Stimulated activated naive CD8-positive, alpha-beta T cell treated with anti-CD3 and anti-CD28 coated beads, Interleukin-15, amount 100 ng/mL, for 72 hours (primary cell): Measurements from ENCODE around the gene TEDC1.

ENCODE experiments used
- ATAC-seq: fragments of 150-1000 bp; cut with Tn5 transposase; 2 replicates; pipeline ENCODE4 v1.10.0; 2021; ENCODE audit warnings: mild to moderate bottlenecking, moderate library complexity
- DNase-seq, 2 donors: peaks; one replicate each; pipeline ENCODE4 v3.0.0; 2021 to 2022
- H3K27ac Mint-ChIP-seq, 2 donors: one replicate each; pipeline ENCODE4 v1.8.0; 2022; ENCODE audit warnings: mild to moderate bottlenecking in 2 of 2, mixed read lengths in 2 of 2, moderate library complexity in 2 of 2
- H3K27me3 Mint-ChIP-seq: one replicate; pipeline ENCODE4 v1.8.0; 2022; ENCODE audit warnings: mixed read lengths
- H3K4me1 Mint-ChIP-seq: one replicate; pipeline ENCODE4 v1.8.0; 2022; ENCODE audit warnings: mild to moderate bottlenecking, mixed read lengths
- H3K4me3 Mint-ChIP-seq, 2 donors: one replicate each; pipeline ENCODE4 v1.8.0; 2022; ENCODE audit warnings: mild to moderate bottlenecking in 2 of 2, mixed read lengths in 2 of 2, moderate library complexity in 1 of 2
- H3K9me3 Mint-ChIP-seq, 2 donors: one replicate each; pipeline ENCODE4 v1.8.0; 2022; ENCODE audit warnings: mixed read lengths in 2 of 2

TEDC1 gene

DNA sequence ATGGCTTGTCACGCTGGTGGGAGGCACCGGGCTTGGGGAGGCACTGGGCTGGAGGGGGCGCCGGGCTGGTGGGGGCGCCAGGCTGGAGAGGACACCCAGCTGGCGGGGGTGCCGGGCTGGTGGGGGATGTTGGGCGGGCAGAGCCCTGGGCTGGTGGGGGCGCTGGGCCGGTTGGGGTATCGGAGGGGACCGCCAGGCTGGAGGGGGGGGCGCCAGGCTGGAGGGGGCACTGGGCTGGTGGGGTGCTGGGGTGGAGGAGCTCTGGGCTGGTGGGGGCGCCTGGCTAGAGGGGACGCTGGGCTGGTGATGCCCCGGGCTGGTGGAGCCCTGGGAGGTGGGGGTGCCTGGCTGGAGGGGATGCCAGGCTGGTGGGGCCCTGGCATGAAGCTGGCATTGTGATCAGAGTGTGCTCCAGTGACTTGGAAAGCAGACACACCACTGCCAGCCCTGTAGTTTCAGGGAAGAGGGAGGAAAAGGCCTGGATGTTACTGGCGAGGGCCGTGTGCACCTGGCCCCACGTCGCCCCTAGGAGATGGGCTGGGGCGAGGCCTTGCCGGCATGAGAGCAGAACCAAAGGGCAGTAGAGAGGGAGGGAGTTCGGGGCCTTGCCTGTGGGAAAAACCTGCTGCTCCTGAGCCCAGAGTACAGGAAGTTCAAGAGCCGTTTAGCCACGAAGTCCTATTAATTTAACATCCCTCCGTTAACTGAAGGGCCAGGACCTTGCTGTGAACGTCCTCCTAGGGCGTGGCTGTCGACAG, 13.1 kb downstream of the TEDC1 start:
- DNase-seq = no peak
- Mint-ChIP-seq H3K4me1 (no peaks in the 10 kb centered on the region), H3K9me3 (no peaks in the 10 kb centered on the region), H3K27ac (peak overlapping the region in 1 of 2 donors; percentile 90), H3K27me3 (peaks cover 56% of the 10 kb centered on the region), H3K4me3 (no peak overlapping the region)
- peak; percentile 55 for ATAC-seq

DNA sequence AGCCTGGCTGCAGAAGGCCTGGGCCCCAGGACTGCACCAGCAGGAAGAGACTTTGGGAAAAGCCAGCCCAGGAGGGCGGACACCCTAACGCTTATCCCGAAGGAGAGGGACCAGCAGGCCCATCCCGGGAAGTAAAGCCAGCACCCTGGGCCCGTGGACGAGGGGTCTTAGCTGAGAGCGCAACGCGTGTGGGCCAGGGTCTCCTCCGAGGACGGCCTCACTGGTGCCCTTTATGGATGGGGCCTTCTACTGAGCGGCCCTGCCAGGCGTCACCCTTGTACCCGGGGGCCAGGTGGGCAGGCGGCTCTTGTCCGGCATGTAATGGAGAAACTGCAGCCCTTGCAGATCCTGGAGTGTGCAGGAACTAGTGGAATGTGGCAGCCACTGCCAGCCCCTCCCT, 14.1 kb downstream of the TEDC1 start:
- Mint-ChIP-seq H3K27me3 (peaks cover 56% of the 10 kb centered on the region), H3K4me1 (no peaks in the 10 kb centered on the region), H3K9me3 (no peaks in the 10 kb centered on the region), H3K27ac (no peak overlapping the region), H3K4me3 (no peak overlapping the region)
- no peak for ATAC-seq
- DNase-seq = no peak

DNA sequence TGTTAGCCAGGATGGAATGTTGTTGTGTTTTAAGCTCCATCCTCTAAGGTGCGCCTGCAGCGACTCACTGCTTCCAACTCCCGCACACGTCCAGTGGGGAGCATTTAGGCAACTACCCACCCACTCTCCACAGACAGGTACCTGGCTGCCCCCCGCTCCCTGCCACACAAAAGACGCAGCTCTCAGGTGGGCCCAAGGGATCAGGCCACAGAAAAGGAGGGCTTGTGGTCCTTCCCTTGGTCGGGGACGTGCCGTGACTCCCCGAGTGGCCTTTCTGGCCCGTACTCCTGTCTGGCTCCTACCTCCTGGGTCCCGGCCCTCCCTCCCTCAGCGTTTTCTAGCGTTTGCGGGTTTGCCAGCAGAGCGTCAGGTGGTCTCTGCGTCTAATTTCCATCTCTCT, 16.2 kb downstream of the TEDC1 start:
- no peak overlapping the region for H3K4me3 Mint-ChIP-seq
- H3K27me3 Mint-ChIP-seq = peaks cover 74% of the 10 kb centered on the region
- H3K4me1 Mint-ChIP-seq = no peaks in the 10 kb centered on the region
- no peaks in the 10 kb centered on the region for H3K9me3 Mint-ChIP-seq
- no peak overlapping the region for H3K27ac Mint-ChIP-seq
- ATAC-seq (no peak), DNase-seq (no peak)

DNA sequence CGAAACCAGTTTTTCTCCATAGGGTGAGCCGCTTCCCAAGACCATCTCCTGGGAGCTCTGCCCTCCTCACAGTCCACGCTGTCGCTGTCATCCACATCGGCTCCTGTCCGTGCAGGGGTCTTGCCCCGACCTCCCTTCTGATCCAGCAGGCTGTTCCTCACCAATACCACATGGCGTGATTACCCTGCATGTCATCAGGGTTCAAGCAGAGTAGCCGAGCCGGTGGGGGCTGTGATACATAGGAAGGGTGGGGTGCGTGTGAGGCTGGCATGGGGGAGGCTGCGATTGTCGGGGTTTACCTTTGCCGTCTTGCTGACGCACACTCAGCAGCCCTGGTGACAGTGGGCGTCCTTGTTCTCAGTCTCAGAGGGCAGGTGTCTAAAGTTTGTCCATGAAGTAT, 17.0 kb downstream of the TEDC1 start:
- DNase-seq (no peak), ATAC-seq (no peak)
- H3K4me3 Mint-ChIP-seq = no peak overlapping the region
- H3K4me1 Mint-ChIP-seq = no peaks in the 10 kb centered on the region
- H3K27ac Mint-ChIP-seq = no peak overlapping the region
- no peaks in the 10 kb centered on the region for H3K9me3 Mint-ChIP-seq
- peaks cover 76% of the 10 kb centered on the region for H3K27me3 Mint-ChIP-seq

DNA sequence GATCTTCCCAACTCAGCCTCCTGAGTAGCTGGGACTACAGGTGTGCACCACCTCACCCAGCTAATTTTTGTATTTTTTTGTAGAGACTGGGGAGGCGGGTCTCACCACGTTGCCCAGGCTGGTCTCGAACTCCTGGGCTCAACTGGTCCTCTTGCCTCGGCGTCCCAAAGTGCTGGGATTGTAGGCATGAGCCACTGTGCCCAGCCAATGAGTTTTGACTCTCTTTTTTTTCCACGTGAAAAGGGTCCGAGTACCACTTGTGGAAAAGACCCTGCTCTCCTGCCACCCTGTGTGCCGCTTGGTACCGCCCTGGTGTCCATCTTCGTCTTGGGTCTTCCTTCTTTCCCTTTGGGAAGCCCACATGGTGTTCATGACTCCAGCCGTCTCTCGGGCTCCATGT, 17.6 kb downstream of the TEDC1 start:
- ATAC-seq = no peak
- no peak for DNase-seq
- Mint-ChIP-seq H3K27me3 (peaks cover 78% of the 10 kb centered on the region), H3K4me1 (no peaks in the 10 kb centered on the region), H3K27ac (peak overlapping the region; percentile 16 to 79), H3K4me3 (no peak overlapping the region), H3K9me3 (no peaks in the 10 kb centered on the region)

DNA sequence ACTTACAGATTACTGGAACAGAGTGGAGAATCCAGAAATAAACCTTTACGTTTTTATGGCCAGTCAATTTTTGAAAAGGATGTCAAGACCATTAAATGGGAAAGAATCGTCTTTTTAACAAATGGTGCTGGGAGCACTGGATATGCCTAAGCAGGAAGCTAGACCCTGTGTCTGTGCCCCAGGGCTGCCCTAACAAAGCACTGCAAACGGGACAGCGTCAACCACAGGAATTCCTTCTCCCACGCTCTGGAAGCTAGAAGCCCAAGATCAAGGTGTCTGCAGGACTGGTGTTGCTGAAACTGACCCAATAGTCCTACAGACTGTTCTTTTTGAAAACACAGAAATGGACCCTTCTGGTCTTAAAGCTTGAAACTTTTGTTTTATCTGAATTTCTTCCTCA, 26.1 kb downstream of the TEDC1 start:
- Mint-ChIP-seq H3K27ac (no peak overlapping the region), H3K27me3 (peaks cover 65% of the 10 kb centered on the region), H3K4me1 (no peaks in the 10 kb centered on the region), H3K9me3 (no peaks in the 10 kb centered on the region), H3K4me3 (no peak overlapping the region)
- DNase-seq (no peak), ATAC-seq (no peak)

DNA sequence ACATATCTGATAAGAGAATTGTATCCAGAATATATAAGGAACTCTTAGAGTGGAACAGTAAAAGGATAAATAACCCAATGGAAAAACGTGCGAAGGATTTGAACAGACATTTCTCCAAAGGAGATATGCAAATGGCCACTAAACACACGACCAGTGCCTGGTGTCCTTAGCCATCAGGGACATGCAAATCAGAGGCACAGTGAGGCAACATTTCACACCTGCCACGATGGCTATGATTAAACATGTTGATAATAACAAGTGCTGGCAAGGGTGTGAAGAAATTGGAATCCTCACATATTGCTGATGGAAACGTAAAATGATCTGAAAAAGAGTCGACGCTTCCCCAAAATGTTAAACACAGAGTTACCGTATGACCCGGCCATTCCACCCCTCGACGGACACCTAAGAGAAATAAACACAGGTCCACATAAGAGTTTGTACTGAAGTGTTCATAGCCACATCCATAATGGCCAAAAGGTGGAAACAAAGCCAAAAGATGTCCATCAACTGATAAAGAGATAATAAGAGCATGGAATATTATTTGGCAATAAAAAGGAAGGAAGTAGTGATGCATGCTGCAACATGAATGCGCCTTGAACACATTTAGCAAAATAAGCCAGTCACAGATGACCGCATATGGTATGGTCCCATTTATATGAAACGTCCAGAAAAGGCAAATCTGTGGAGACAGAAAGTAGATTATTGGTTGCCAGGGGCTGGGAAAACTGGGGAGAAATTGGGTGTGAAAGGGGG, 29.1 kb downstream of the TEDC1 start:
- H3K4me3 Mint-ChIP-seq = no peak overlapping the region
- H3K27ac Mint-ChIP-seq = no peak overlapping the region
- no peaks in the 10 kb centered on the region for H3K4me1 Mint-ChIP-seq
- no peaks in the 10 kb centered on the region for H3K9me3 Mint-ChIP-seq
- DNase-seq = no peak
- H3K27me3 Mint-ChIP-seq = peaks cover 56% of the 10 kb centered on the region
- no peak for ATAC-seq

DNA sequence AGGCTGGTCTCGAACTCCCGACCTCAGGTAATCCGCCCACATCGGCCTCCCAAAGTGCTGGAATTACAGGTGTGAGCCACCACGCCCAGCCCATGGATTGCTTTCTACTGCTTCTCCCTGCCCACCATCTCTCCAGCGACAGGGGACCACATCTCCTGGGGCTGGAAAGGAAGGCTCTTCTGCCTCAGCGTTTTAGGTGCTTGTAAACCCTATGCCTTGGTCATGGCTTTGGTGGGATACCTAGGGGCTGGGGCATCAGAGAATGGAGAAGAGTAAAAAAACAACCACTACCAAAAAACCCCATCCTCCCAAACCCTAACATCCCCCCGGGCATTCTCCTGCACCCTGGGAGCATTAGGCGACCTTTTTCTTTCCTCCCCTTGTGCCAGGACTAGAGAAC, 34.3 kb downstream of the TEDC1 start:
- Mint-ChIP-seq H3K27ac (no peak overlapping the region), H3K4me1 (peaks cover 26% of the 10 kb centered on the region), H3K9me3 (no peaks in the 10 kb centered on the region), H3K4me3 (peak overlapping the region in 1 of 2 donors; percentile 59), H3K27me3 (peaks cover 28% of the 10 kb centered on the region)
- ATAC-seq = no peak
- no peak for DNase-seq

DNA sequence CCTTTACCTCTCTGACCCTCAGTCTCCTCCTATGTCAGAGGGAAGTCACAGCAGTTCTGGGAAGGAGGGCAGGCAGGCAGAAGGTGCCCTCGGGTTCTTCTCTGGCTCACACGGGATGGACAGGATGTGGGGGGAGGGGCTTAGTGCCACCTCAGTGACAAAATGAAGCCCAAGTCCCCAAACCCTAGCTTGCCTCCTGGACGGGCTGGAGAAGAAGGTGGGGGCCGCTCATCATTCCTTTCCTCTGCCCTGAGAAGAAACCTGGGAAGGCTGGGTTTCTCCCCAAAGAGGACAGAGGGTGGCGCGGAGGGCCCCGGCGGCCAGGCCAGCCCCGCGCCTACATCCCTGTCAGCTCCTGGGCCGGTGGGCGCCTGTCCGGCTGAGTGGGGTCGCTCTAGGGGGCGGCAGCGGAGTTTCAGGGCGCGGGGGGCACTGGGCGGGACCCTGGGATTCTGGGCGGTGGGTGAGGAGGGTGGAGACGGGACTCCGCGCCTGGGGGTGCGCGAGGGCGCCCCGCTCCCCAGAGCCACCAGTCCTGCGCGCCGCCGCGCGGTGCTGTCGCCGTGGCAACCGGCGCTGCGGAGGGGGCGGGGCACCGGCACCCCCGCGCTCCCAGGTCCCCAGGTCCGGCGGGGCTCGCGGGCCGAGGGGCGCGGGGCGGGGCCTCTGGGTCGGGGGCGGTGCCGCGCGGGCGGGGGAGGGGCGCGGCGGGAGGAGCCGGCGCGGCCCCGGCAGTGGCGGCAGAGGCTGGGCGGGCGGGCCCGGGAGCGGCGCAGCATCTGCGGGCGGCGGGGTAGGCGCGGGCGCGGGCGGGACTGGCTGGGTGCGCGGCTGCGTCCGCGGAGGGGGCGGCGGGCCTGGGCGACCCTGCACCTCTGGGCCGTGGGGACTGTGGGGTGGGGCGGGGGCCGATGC, 35.1 kb downstream of the TEDC1 start, which contains the start of gene TMEM121:
TSS of gene TMEM121 (plus strand) at position 723 of the 915 bp plus-strand sequence. CDS start 2,252 bp downstream, outside the sequence.
- DNase-seq (no peak), ATAC-seq (peak; percentile 36)
- peaks cover 24% of the 10 kb centered on the region for H3K27me3 Mint-ChIP-seq
- H3K9me3 Mint-ChIP-seq = no peaks in the 10 kb centered on the region
- H3K4me1 Mint-ChIP-seq = peaks cover 34% of the 10 kb centered on the region
- peak within 1 kb of the TSS in 1 of 2 donors; percentile 83 for H3K27ac Mint-ChIP-seq
- H3K4me3 Mint-ChIP-seq = peak within 1 kb of the TSS; percentile 85 to 89

DNA sequence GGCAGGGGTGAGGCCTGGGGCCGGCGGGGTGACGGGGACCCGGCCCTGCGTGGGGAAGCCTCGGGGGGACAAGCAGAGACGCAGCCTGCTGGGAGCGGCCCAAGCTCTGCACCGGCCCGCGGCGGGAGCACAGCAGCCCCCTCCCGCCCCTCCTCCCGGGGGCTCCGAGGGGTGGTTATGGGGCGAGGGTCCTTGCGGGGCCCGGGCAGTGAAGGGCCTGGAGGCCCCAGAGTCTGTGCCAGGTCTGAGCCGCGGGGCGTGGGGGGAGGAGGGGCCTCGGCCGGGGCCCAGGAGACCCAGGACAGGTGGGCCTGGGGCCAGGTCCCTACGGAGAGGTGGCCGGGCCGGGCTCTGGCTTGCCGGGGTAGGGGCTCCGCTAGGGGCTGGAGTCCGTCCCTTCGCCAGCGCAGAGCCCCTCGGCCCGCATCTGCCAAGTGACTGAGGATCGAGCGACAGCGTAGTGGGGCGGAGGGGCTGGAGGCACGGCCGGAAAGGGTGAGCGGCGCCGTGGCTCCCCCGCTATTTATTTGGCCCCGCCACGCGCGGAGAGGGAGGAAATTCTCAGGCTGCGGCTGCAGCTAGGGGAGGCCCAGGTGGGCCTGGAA, 35.8 kb downstream of the TEDC1 start:
- Mint-ChIP-seq H3K27me3 (peaks cover 24% of the 10 kb centered on the region), H3K4me1 (peaks cover 40% of the 10 kb centered on the region), H3K27ac (peak overlapping the region in 1 of 2 donors; percentile 83), H3K9me3 (no peaks in the 10 kb centered on the region), H3K4me3 (peak overlapping the region; percentile 85 to 89)
- ATAC-seq = peak; percentile 27
- DNase-seq = no peak

DNA sequence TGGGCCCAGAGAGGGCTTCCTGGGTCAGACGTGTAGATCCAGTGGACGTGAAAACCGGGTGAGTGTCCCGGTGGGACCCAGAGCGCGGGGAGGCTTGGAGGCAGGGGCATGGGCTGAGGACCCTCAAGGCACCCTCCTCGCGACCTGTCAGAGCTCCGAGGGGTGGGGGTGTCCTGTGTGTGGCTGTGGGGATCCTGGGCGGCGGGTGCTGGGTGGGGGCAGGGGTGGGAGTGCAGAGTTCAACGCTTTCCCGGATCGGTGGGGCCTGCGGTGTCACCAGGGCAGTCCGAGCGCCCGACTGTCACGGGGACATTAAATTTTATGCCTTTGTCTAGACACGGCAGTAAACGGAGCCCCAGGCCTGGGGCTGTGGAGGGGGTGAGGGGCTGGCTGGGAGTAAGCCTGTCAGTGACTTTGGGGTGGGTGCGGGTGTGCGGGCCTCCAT, 36.4 kb downstream of the TEDC1 start:
- ATAC-seq (peak; percentile 2), DNase-seq (no peak)
- Mint-ChIP-seq H3K4me1 (peaks cover 45% of the 10 kb centered on the region), H3K4me3 (peak overlapping the region; percentile 85 to 89), H3K27ac (peak overlapping the region in 1 of 2 donors; percentile 91), H3K27me3 (peaks cover 24% of the 10 kb centered on the region), H3K9me3 (no peaks in the 10 kb centered on the region)

DNA sequence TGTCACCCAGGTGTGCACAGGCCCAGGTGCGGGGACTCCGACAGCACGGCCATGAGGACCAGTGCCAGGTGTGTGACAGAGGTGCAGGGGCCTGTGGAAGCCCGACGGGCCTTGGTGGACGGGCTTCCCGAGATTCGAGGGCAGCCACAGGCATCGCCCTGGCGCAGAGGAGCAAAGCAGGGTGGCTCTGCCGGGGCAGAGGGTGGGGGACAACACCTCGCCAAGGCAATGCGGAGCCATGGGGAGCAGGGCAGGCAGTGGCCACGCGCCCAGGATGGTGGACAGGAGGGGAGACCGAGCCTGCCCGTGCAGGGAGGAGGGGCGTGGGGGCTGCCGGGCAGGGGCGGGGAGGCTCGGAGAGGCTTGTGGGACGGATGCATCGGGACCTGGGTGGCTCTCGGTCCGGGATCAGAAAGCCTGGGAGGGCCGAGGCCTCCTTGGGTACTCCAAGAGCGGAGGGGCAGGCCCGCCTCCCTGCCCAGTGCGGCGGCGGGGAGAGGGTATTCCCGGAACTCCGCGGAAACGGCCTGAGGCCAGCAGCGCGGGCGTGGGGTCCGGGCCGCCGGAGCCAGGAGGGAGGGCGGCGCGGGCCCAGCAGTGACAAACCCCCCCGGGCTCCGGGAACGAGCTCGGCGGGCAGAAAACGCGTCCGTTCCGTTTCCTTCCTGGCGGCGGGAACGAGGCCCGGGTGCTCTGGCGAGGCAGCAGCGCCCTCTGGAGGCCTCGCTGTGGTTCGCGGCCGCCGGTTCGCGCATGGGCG, 37.0 kb downstream of the TEDC1 start:
- Mint-ChIP-seq H3K4me1 (peaks cover 51% of the 10 kb centered on the region), H3K27ac (peak overlapping the region; percentile 40 to 91), H3K27me3 (peaks cover 24% of the 10 kb centered on the region), H3K4me3 (peak overlapping the region; percentile 85 to 89), H3K9me3 (no peaks in the 10 kb centered on the region)
- ATAC-seq = peak; percentile 67
- peak; percentile 82 to 83 for DNase-seq

DNA sequence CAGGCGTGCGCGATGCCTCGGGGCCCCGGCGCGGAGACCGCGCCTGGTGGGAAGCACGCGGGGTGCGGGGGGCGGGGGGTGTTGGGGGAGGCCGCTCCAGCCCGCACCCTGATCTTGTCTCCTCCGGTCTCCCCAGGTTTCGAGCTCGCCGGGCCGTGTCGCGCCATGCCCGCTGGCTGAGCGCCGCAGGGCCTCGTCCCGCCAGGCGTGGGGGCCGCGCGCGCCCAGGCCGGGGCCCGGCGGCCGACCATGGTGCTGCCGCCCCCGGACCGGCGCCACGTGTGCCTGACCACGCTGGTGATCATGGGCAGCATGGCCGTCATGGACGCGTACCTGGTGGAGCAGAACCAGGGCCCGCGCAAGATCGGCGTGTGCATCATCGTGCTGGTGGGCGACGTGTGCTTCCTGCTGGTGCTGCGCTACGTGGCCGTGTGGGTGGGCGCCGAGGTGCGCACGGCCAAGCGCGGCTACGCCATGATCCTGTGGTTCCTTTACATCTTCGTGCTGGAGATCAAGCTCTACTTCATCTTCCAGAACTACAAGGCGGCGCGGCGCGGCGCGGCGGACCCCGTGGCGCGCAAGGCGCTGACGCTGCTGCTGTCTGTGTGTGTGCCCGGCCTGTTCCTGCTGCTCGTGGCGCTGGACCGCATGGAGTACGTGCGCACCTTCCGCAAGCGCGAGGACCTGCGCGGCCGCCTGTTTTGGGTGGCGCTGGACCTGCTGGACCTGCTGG, 37.7 kb downstream of the TEDC1 start:
- ATAC-seq = peak; percentile 14
- Mint-ChIP-seq H3K27ac (peak overlapping the region; percentile 90 to 93), H3K27me3 (peaks cover 24% of the 10 kb centered on the region), H3K4me3 (peak overlapping the region; percentile 85 to 90), H3K9me3 (no peaks in the 10 kb centered on the region), H3K4me1 (peaks cover 53% of the 10 kb centered on the region)
- DNase-seq = peak; percentile 42 to 43

DNA sequence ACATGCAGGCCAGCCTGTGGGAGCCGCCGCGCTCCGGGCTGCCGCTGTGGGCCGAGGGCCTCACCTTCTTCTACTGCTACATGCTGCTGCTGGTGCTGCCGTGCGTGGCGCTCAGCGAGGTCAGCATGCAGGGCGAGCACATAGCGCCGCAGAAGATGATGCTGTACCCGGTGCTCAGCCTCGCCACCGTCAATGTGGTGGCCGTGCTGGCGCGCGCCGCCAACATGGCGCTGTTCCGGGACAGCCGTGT, 38.2 kb downstream of the TEDC1 start:
- DNase-seq (no peak), ATAC-seq (no peak)
- peaks cover 22% of the 10 kb centered on the region for H3K27me3 Mint-ChIP-seq
- H3K27ac Mint-ChIP-seq = peak overlapping the region; percentile 90 to 93
- peaks cover 53% of the 10 kb centered on the region for H3K4me1 Mint-ChIP-seq
- no peaks in the 10 kb centered on the region for H3K9me3 Mint-ChIP-seq
- H3K4me3 Mint-ChIP-seq = peak overlapping the region; percentile 73 to 90
